Measurements from ENCODE around the gene SF3B2. TPM values are rescaled to one million over a fixed set of nuclear protein-coding genes. Genes with fewer than 3 reads are reported as not detected.

SF3B2 gene
- total and polyA plus RNA-seq, 4 experiments from 2014 or later: 74.4 to 240 (median 183) TPM

DNA sequence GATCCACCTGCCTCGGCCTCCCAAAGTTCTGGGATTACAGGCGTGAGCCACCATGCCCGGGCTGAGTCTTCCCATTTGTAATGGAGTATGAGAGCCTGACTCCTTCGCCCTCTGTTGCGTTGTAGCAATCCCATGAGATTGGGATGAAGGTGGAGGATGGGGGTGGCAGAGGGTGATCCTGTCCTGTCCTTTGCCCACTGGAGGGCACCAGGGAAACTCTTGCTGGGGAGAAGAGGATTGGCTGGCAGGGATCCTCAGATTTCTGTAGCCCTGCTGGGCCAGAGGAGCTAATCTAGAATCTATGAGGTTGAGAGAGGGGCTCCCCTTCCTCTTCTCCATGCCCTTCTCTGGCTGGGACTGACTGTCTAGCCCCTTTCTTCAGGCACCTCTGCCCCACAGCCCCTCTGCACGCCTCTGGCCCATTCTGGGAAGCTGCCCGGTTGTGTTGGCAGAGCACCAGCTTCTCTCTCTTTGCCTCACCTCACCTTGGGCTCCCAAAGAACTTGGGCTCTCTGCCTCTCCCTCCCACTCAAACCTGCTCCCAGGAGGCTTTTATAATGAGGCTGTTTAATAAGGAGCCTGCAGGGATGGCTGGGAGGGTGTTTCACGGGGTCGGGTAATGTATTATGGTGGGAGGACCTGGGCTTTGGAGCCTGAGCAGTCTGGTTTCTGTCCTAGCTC lies 16.4 kb upstream of the SF3B2 start:
- Histone ChIP-seq H3K27ac (ENCODE audit: low read depth, low read length) (no peak overlapping the region), H3K27me3 (ENCODE audit: insufficient read depth, low read length) (no peaks in the 10 kb centered on the region), H3K9me3 (ENCODE audit: control insufficient read depth in 1 of 2, low read length in 2 of 2) (no peaks in the 10 kb centered on the region), H3K36me3 (ENCODE audit: insufficient read depth, low read length) (no peaks in the 10 kb centered on the region), H3K4me3 (ENCODE audit: low read length in 2 of 2) (no peak overlapping the region), H3K4me1 (ENCODE audit: insufficient read depth, low read length) (no peaks in the 10 kb centered on the region)
- Mint-ChIP-seq H3K4me3 (no peak overlapping the region), H3K4me1 (no peaks in the 10 kb centered on the region), H3K9me3 (no peaks in the 10 kb centered on the region), H3K36me3 (no peaks in the 10 kb centered on the region), H3K27ac (no peak overlapping the region), H3K27me3 (peaks cover 0 to 4% of the 10 kb centered on the region in 2 donors)
- no peak for DNase-seq
- ChIA-PET CTCF (ENCODE audit: partially characterized antibody) (interaction anchor here (0.8 to 1.4 kb wide), 5 partner anchors 9 to 151 kb away, joined by 3 to 6 read pairs (median 3); partner anchors contain the start of gene SF3B2), POLR2A (ENCODE audit: partially characterized antibody) (no interaction called here)
- intact Hi-C loops (cut with micrococcal nuclease): no loop called here

GRCh38 chr11:66036334-66036710 lies 15.8 kb upstream of the SF3B2 start:
- Mint-ChIP-seq H3K27ac (peak overlapping the region in 1 of 7 donors; percentile 53), H3K27me3 (peaks cover 0 to 4% of the 10 kb centered on the region in 2 donors), H3K4me3 (no peak overlapping the region), H3K9me3 (no peaks in the 10 kb centered on the region), H3K4me1 (no peaks in the 10 kb centered on the region), H3K36me3 (no peaks in the 10 kb centered on the region)
- POLR2A ChIA-PET (ENCODE audit: partially characterized antibody): no interaction called here
- Histone ChIP-seq H3K27ac (ENCODE audit: low read depth, low read length) (no peak overlapping the region), H3K27me3 (ENCODE audit: insufficient read depth, low read length) (no peaks in the 10 kb centered on the region), H3K36me3 (ENCODE audit: insufficient read depth, low read length) (no peaks in the 10 kb centered on the region), H3K4me1 (ENCODE audit: insufficient read depth, low read length) (no peaks in the 10 kb centered on the region), H3K9me3 (ENCODE audit: control insufficient read depth in 1 of 2, low read length in 2 of 2) (no peaks in the 10 kb centered on the region), H3K4me3 (ENCODE audit: low read length in 2 of 2) (no peak overlapping the region)
- intact Hi-C loops (cut with micrococcal nuclease): no loop called here
- no peak for DNase-seq
- CTCF ChIA-PET (ENCODE audit: partially characterized antibody): interaction anchor here (0.8 to 1.4 kb wide), 4 partner anchors 9 to 152 kb away, joined by 3 to 6 read pairs (median 3); partner anchors contain the start of gene SF3B2

DNA sequence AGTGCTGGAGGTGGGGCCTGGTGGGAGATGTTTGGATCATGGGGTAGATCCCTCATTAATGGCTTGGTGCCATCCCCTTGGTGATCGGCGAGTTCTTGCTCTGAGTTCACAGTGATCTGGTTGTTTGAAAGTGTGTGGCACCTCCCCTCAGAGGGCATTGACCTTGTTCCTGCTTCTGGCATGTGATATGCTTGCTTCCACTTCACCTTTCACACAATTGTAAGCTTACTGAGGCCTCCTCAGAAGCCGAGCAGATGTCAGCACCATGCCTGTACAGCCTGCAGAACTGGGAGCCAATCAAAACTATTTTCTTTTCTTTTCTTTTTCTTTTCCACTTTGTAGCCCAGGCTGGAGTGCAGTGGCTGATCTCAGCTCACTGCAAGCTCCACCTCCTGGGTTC lies 14.8 kb upstream of the SF3B2 start:
- no peak overlapping the region for H3K27ac ChIP-seq (ENCODE audit: low read depth, low read length)
- no peak overlapping the region for H3K4me3 ChIP-seq (ENCODE audit: low read length in 2 of 2)
- intact Hi-C loops (cut with micrococcal nuclease): no loop called here
- Mint-ChIP-seq H3K27ac (no peak overlapping the region), H3K9me3 (no peaks in the 10 kb centered on the region), H3K4me1 (no peaks in the 10 kb centered on the region), H3K4me3 (no peak overlapping the region), H3K36me3 (no peaks in the 10 kb centered on the region), H3K27me3 (peaks cover 1 to 4% of the 10 kb centered on the region in 2 donors)
- no peak for DNase-seq
- no peaks in the 10 kb centered on the region for H3K9me3 ChIP-seq (ENCODE audit: control insufficient read depth in 1 of 2, low read length in 2 of 2)
- ChIA-PET CTCF (ENCODE audit: partially characterized antibody) (interaction anchor here (1.3 to 1.4 kb wide), 2 partner anchors 8 to 15 kb away, joined by 3 to 6 read pairs; no protein-coding TSS in a partner anchor), POLR2A (ENCODE audit: partially characterized antibody) (no interaction called here)
- H3K36me3 ChIP-seq (ENCODE audit: insufficient read depth, low read length): no peaks in the 10 kb centered on the region
- no peaks in the 10 kb centered on the region for H3K4me1 ChIP-seq (ENCODE audit: insufficient read depth, low read length)
- no peaks in the 10 kb centered on the region for H3K27me3 ChIP-seq (ENCODE audit: insufficient read depth, low read length)

- H3K4me3 Mint-ChIP-seq: no peak overlapping the region
- CTCF ChIA-PET (ENCODE audit: partially characterized antibody): interaction anchor here (3.0 kb wide), 1 partner anchor 12 kb away, joined by 11 read pairs; the partner anchor contains the start of gene SF3B2
These were observed 12.4 kb upstream of the SF3B2 start for GRCh38 chr11:66039765-66040164.

GRCh38 chr11:66042227-66042995 lies 9.8 kb upstream of the SF3B2 start:
- peaks cover 5 to 12% (median 9%) of the 10 kb centered on the region in 4 donors for H3K4me1 Mint-ChIP-seq
- no peak overlapping the region for H3K27ac Mint-ChIP-seq
- H3K4me3 Mint-ChIP-seq: no peak overlapping the region
- Histone ChIP-seq H3K4me3 (ENCODE audit: low read length in 2 of 2) (no peak overlapping the region), H3K27me3 (ENCODE audit: insufficient read depth, low read length) (no peaks in the 10 kb centered on the region), H3K9me3 (ENCODE audit: control insufficient read depth in 1 of 2, low read length in 2 of 2) (no peaks in the 10 kb centered on the region), H3K4me1 (ENCODE audit: insufficient read depth, low read length) (peaks cover 12% of the 10 kb centered on the region), H3K27ac (ENCODE audit: low read depth, low read length) (no peak overlapping the region), H3K36me3 (ENCODE audit: insufficient read depth, low read length) (no peaks in the 10 kb centered on the region)
- no peaks in the 10 kb centered on the region for H3K36me3 Mint-ChIP-seq
- intact Hi-C loops (cut with micrococcal nuclease): no loop called here
- ChIA-PET CTCF (ENCODE audit: partially characterized antibody) (interaction anchor here (0.9 to 4.7 kb wide), 6 partner anchors 9 to 50 kb away, joined by 3 to 29 read pairs (median 4); partner anchors contain the start of genes PACS1 and SF3B2), POLR2A (ENCODE audit: partially characterized antibody) (interaction anchor here (1.3 to 2.0 kb wide), 2 partner anchors 10 to 26 kb away, joined by 4 to 8 read pairs; partner anchors contain the start of gene SF3B2)
- H3K9me3 Mint-ChIP-seq: no peaks in the 10 kb centered on the region
- H3K27me3 Mint-ChIP-seq: peaks cover 0 to 1% of the 10 kb centered on the region in 2 donors
- no peak for DNase-seq

More at GRCh38 chr11:66039765-66040164, 12.4 kb upstream of the SF3B2 start:
- H3K9me3 Mint-ChIP-seq: no peaks in the 10 kb centered on the region
- intact Hi-C loops (cut with micrococcal nuclease): no loop called here
- H3K4me3 ChIP-seq (ENCODE audit: low read length in 2 of 2): no peak overlapping the region
- no peaks in the 10 kb centered on the region for H3K36me3 ChIP-seq (ENCODE audit: insufficient read depth, low read length)
- H3K27me3 Mint-ChIP-seq: peaks cover 1 to 2% of the 10 kb centered on the region in 2 donors
- peaks cover 2% of the 10 kb centered on the region for H3K4me1 ChIP-seq (ENCODE audit: insufficient read depth, low read length)
- no peaks in the 10 kb centered on the region for H3K36me3 Mint-ChIP-seq
- no peaks in the 10 kb centered on the region for H3K9me3 ChIP-seq (ENCODE audit: control insufficient read depth in 1 of 2, low read length in 2 of 2)
- H3K4me1 Mint-ChIP-seq: peaks cover under 1 to 5% (median 3%) of the 10 kb centered on the region in 4 donors
- H3K27ac Mint-ChIP-seq: no peak overlapping the region
- no peak overlapping the region for H3K27ac ChIP-seq (ENCODE audit: low read depth, low read length)
- H3K27me3 ChIP-seq (ENCODE audit: insufficient read depth, low read length): no peaks in the 10 kb centered on the region
- POLR2A ChIA-PET (ENCODE audit: partially characterized antibody): no interaction called here
- no peak for DNase-seq

- ChIA-PET POLR2A (ENCODE audit: partially characterized antibody) (interaction anchor here (0.6 to 2.0 kb wide), 3 partner anchors 9 to 110 kb away, joined by 3 to 8 read pairs (median 3); partner anchors contain the start of gene SF3B2), CTCF (ENCODE audit: partially characterized antibody) (interaction anchor here (0.5 to 4.7 kb wide), 11 partner anchors 8 to 332 kb away, joined by 3 to 39 read pairs (median 13); partner anchors contain the start of genes CST6, KAT5, PACS1 and SF3B2)
- H3K4me1 ChIP-seq (ENCODE audit: insufficient read depth, low read length): peaks cover 12% of the 10 kb centered on the region
- H3K27ac ChIP-seq (ENCODE audit: low read depth, low read length): no peak overlapping the region
- Mint-ChIP-seq H3K36me3 (no peaks in the 10 kb centered on the region), H3K4me3 (no peak overlapping the region), H3K27ac (no peak overlapping the region), H3K9me3 (no peaks in the 10 kb centered on the region), H3K27me3 (peaks cover 0 to 1% of the 10 kb centered on the region in 2 donors), H3K4me1 (peaks cover 5 to 12% (median 9%) of the 10 kb centered on the region in 4 donors)
- no peaks in the 10 kb centered on the region for H3K27me3 ChIP-seq (ENCODE audit: insufficient read depth, low read length)
- DNase-seq: no peak
- no peaks in the 10 kb centered on the region for H3K36me3 ChIP-seq (ENCODE audit: insufficient read depth, low read length)
- H3K9me3 ChIP-seq (ENCODE audit: control insufficient read depth in 1 of 2, low read length in 2 of 2): no peaks in the 10 kb centered on the region
- H3K4me3 ChIP-seq (ENCODE audit: low read length in 2 of 2): no peak overlapping the region
- intact Hi-C loops (cut with micrococcal nuclease): no loop called here
These were observed 8.9 kb upstream of the SF3B2 start for GRCh38 chr11:66042996-66043906.

All from CD4-positive, alpha-beta memory T cell (primary cell).